HG02642 (cell line): ENCODE data around the gene IER2.
A peak's percentile ranks its signal among the peaks of the same experiment; 100 is the strongest.

ENCODE experiments used
- ATAC-seq: cut with Tn5 transposase; IDR thresholded peaks from one replicate; pipeline ENCODE4 v1.9.1; 2021; ENCODE audit warnings: mild to moderate bottlenecking; ENCODE audit not compliant: unreplicated experiment, poor library complexity

The IER2 gene

DNA sequence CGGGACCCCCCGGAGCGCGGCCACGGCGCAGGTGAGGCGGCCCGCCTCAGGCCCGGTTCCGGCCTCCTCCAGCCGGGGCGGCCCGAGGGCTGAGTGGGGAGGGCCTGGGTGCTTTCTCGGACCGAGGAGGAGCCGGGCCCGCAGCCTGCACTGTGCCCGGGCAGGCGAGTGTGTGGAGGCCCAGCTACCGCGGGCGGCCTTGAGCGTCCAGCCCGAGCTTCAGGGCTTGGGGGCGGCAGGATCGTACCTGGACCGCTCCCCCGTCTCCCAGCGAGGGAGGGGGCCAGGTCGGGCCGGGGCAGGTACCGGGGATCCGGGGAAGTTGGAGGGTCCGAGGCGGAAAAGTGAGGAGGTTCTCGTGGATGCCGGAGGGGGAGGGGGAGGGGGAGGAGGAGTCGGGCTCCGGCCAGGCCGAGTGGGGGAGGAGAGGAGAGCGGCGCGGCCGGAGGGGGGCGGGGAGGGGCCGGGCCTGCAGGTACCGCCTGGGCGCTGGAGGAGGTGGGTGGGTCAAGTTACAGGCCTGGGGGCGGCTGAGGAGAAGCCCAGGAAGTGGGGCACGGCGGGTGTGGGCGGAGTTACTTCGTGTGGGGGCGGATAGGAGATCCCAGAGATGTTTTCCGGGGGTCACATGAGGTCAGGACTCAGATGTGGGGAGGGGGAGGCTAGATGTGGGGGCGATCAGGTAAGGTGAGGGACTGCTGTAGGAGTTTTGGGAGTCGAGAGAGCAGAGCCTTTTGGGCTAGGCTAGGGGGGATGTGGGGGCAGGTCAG is 31.6 kb upstream of the IER2 start:
- ATAC-seq, result peak; percentile 22

DNA sequence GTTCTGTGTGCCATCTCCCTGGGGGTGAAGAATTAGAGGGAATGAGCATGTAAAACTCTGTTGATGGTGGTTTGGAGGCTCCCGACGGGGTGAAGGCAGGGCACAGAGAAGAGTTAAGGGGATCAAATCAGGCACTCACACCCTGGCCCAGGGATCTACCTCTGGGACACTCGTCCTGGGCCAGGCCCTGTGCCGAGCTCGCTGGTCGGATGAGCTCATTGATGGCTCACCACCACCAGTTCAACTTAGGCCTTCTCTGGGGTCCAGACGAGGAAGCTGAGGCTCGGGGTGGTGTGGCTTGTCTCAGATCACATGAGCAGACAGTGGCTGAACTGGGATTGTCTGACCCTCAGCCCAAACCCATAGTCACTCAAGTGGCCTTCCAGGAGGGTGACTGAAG is 30.6 kb upstream of the IER2 start:
- no peak for ATAC-seq

DNA sequence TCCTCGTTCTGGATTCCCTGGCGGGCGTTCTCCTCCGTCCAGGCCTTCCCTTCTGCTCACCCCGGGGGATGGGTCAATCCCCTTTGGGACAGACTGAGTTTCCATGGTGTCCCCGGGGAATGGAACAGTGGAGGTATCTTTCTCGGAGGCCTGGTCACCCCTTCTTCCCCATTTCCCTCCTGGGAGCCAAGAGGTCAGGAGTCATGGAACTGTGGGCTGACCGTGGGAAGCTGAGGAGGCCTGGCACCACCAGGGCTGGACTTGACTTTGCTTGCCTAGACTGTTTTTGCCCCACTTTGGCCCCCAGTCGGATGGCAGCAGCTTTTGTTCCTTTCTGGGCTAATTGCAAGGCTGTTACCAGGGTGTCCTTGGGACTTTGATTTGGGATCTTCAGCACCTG is 30.2 kb upstream of the IER2 start:
- ATAC-seq, result no peak

DNA sequence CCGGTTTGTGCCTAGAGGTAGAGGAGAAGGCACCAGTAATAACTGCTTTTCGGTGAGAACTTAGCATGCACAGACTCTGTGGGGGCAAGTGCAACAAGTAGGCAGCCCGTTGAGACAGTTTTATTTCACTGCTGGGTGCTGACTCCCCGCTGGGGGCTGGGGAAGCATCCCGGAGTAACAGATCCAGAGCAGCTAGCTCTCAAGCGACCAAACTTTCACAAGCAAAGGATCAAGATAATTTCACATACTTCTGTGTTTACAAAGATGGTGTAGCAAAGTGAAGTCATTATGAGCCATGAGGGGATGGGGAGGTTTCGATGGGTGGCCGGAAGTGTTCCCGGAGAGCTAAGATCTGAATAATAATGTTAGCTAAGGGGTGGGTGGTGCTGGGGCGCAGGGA is 29.4 kb upstream of the IER2 start:
- ATAC-seq, result no peak

DNA sequence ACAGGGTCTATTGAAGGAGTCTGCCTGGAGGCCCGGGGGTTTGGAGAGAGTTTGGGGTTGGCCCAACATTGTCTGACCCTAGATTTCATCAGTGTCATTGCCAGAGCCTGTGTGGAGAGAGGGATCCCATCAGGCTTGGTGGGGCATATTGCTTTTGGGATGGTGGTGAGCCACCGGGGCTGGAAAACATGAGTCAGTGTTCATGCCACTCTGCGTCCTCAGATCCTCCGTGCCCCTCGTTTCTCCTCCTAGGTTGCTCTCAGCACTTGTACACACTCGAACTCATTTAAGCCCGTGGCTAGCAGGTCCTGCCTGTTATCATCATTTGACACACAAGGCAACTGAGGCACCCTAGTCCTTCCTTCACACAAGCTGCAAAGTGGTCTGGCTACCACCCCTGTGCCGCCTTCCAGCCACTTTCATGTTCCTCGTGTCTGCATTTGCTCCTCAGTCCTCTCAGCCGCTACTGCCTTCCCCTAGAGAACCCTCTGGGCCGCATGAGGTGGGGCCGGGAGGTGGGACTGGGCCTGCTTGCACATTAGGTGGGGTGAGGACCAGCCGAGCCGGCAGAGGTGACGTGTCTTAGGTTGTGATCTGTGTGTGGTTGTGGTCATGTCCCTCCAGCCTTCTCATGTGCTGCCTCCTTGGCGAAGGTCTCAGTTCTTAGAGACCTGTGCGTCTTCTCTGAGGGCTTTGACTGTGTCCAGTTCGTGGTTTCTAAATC is 28.5 kb upstream of the IER2 start:
- ATAC-seq, result no peak

DNA sequence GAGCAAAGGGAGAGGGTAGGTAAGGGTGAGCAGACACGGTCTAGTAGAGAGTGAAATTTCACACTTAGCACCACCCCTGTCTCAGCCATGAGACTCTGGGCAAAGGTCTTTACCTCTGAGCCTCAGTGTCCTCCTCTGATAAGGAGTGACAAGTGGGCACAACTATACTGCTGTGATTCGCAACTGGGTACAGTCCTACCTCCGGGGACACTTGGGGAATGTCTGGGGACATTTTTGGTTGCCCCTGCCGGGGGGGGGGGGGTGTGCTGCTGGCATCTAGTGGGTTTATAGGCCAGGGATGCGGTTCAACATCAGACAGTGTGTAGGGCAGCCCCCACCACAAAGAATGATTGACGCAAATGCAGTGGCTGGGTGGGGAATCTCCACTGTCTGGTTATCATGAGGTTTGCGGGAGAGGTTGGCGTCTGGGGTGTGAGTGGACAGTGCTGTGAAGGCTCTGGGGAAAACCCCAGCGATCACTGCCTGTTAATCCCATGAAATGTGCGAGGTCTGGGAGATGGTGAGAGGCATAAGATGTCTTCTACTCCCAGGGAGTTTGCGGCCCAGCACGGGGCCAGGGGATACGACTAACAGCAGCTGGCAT is 27.8 kb upstream of the IER2 start:
- no peak for ATAC-seq

DNA sequence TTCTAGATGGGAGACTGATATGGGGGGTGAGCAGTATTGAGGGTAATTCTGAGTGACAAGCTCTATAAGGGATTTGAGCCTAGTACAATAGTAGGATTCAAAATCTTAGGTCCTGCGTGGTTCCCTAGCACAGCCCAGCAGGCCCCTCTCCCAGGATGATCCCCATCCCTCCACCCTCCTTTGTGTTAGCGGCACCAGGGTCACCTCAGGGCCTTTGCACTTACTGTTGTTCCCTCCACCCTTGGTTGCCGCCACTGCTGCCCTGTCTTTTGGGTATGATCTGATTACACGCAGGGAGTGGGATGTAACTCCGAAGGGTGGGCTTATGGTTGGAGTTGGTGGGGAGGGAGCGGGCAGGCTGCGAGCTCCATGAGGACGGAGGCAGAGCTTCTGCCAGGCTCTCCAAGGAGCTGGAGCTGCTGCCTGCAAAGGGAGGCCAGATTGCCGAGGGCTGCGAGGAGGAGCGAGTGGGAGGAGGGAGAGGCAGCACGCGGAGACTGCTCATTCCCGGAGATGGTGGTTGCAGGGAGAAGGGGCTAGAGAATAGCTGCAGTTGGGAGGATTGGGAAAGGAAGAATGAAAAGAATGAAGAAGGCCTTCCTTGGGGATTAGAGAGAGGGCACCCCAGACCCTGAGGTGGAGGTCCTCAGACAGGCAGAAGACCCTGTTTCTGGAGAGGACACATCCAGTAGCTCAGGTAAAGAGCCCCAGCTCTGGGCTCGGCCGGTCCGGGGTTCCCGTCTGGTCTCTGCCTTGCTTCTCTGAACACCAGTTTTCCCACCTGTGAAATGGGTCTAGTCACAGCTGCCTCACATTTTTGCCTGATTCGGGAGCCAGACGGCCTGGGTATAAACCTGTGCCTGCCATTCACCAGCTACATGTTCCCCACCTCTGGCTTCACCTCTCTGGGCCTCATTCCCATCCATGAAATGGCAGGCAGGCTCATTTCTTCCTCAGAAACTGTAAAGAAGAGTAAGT is 26.9 kb upstream of the IER2 start:
- no peak for ATAC-seq

DNA sequence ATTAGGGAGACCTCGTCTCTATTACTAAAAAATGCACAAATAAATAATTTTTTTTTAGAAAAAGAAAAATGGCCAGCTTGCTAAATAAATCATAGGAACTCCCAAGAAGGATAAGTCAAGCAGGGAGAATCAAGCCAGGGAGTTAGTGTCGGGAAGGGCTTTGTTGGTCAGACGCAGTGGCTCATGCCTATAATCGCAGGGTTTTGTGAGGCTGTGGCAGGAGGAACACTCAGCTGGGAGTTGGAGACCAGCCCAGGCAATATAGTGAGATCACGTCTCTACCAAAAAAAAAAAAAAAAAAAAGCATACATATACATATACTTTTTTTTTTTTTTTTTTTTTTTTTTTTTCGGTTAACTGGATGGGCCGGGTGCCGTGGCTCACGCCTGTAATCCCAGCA is 23.2 kb upstream of the IER2 start:
- no peak for ATAC-seq

DNA sequence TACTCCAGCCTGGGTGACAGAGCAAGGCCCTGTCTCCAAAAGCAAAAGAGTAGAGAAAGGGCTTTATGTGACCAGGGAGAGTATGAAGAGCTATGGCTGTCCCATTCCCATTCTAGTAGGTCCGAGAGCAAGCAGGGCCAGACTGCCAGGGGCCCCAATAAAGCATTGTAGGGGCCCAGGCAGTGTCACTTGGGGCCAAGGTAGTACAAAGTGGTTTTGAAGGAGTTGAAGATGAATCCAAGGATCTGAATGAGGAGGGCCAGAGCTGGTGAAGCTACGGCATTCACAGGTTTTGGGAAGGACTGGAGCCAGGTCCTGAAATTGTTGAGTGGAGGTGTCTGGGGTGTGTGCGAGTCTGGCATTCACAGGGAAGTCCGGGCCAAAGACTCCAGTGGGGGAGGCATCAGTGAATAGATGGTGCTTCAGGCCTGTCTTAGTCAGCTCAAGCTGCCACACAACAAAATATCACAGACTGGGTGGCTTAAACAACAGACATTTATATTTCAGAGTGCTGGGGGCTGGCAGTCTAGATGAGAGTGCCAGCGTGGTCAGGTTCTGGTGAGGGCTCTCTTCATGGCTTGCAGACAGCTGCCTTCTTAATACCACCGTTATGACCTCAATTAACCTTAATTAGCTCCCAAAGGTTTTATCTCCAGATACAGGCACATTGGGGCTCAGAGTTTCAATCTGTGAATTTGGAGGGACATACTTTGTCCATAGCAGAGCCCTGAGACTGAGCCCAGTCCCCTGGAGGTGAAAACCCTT is 22.2 kb upstream of the IER2 start:
- ATAC-seq, result no peak

DNA sequence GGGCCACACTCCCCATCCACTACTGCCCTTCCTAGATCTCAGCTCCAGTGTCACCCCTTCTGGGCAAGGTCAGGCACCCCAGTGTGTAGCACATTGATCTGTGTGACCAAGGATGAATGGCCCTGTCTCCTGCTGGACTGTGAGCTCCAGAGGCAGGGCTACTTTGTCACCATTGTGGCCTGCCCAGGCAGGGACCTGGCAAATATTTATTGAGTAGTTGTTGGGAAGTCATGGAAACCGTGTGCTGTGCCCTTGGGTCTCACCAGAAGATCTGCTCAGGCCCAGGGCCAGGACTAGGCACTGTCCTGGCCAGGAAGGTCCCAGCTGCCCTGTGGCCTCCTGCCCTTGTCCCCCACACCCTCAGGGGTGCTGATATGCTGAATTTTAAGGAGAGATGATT is 21.6 kb upstream of the IER2 start:
- no peak for ATAC-seq

DNA sequence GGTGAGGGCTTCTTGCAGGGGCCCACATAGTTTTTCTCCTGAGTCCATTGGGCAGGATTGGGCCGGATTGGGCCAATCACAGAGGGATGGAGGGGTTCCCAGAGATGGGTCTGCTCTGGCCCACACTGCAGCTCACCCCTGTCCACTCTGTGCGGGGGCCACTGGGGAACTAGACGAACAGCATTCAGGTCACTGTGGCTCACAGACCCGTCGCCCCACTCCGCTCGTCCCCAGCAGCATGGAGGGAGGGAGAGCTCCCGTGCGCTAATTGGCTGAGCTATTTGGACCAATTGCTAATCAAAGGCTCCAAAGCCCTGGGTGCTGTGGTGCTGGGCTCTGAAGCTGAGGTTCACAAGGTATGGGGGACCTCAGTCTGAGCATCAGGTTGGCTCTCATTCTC is 20.8 kb upstream of the IER2 start:
- no peak for ATAC-seq

DNA sequence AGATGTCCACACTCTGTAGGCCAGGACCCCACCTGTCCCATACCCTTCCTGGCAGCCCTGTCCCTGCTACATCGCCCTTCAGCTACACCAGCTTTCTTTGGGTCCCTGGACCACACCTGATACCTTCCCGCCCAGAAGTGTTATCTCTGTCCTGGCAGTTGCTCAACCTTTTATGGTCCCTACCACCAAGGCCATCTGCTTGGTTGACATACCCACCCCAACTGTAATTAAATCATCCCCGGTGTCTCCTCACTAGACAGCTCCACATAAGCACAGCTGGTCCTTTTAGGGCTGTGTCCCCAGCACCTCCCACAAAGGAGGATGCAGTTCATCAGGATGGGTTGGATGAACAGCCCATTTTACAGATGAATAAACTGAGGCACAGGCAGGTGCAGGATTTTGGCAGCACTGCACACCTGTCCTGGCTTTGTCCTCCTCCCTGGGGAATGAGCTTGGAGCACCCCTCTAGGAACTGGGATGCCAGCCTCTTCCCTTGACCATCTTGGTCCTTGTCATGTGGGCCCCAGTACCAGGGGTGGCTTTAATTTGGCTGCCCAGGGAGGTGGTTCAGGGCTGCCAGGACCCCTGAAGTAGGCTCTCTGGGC is 19.2 kb upstream of the IER2 start:
- ATAC-seq, result no peak

DNA sequence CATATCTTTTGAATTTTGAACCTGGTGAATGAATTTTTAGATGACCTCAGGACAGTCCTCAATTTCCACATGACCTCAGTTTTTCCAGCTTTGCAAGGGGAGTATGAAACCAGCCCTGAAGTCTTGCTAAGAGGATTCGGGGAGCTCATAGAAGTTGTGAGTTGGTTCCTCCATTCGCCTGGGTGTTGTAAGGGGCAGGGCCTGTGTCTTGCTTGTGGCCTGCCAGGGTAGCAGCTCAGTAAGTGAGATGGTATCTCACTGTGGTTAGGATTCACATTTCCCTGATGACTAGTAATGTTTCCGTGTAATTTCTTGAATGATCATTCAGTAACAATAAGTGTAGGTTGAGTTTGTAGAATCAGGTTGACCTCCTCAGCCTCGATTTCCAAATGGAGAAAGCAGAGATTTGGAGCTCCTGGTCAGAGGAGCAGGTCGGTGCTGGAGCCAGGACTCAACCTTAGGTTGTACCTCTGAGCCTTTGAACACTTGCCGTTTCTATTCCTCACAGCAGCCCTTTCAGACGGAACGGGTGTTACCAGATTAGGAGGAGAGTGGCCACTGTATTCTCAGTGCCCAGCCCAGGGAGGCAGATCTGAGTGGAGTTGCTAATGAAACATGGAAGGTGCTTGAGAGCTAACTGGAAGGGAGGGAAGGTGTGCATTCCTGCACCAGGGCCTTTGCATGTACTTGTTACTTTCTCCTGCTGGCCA is 17.6 kb upstream of the IER2 start:
- no peak for ATAC-seq

DNA sequence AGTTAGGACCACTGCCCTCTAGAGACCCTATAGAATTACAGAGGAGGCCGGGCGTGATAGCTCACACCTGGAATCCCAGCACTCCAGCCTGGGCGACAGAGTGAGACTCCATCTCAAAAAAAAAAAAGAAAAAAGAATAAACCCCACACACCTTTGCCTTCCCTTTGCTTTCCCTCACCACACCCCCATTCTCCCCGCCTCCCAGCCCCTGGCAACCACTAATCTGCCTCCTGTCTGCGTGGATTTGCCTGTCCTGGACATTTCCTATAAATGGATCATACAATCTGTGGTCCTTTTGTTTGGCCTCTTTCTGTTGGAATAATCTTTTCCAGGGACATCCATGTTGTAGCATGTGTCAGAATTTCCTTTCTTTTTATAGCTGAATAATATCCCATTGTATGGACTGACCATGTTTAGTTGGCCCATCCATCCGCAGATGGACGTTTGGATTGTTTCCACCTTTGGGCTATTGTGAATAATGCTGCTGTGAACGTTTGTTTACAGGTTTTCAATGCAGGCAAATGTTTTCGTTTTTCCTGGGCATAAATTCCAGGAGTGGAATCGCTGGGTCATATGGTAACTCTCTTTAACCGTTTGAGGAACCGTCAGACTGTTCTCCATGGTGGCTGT is 16.9 kb upstream of the IER2 start:
- ATAC-seq, result no peak

DNA sequence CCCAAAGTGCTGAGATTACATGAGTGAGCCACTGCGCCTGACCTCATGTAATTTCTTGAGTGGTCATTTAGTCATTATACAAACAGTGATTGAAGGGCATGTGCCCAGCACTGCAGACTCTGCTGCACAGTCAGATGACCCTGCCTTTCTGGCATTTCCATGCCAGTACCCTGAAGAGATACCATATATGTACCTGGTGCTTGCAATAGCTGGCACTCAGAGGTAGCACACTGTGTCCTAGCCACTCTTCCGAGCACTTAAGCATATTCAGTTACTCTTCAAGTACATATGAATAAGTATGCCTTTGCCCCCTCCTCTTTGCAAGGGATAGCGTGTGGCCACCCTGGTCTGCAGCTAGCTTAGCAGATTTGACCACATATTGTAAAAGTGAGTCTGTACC is 15.6 kb upstream of the IER2 start:
- no peak for ATAC-seq

DNA sequence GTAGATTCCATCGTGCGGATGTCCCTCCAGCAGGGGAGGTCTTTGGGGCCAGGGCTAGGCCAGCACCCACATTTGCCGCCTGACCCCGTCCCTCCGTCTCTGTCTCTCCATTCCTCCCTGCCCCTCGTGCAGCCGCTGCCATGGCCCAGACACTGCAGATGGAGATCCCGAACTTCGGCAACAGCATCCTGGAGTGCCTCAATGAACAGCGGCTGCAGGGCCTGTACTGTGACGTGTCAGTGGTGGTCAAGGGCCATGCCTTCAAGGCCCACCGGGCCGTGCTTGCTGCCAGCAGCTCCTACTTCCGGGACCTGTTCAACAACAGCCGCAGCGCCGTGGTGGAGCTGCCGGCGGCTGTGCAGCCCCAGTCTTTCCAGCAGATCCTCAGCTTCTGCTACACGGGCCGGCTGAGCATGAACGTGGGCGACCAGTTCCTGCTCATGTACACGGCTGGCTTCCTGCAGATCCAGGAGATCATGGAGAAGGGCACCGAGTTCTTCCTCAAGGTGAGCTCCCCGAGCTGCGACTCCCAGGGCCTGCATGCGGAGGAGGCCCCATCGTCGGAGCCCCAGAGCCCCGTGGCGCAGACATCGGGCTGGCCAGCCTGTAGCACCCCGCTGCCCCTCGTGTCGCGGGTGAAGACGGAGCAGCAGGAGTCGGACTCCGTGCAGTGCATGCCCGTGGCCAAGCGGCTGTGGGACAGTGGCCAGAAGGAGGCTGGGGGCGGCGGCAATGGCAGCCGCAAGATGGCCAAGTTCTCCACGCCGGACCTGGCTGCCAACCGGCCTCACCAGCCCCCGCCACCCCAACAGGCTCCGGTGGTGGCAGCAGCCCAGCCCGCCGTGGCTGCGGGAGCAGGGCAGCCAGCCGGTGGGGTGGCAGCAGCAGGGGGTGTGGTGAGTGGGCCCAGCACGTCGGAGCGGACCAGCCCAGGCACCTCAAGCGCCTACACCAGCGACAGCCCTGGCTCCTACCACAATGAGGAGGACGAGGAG is 14.8 kb upstream of the IER2 start:
- ATAC-seq, result no peak

DNA sequence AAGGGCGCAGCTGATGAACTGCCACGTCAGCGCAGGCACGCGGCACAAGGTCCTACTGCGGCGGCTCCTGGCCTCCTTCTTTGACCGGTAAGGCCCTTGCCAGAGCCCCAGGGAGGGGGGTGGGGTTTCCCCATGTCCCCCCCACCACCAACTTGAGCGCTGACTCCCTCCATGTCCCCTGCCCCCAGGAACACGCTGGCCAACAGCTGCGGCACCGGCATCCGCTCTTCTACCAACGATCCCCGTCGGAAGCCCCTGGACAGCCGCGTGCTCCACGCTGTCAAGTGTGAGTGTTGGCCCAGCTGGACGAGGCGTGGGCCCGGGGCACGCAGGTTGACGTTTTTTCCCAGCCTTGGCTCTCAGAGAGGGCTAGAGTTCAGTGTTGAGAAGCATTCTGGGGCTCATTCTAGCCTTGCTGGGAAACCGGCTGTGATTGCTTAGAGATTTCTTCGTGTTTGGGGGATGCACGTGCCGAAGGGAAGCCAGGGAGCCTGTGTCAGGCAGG is 12.9 kb upstream of the IER2 start:
- no peak for ATAC-seq
